ENCODE measurements around the gene PLA2G4E.

The PLA2G4E gene

DNA sequence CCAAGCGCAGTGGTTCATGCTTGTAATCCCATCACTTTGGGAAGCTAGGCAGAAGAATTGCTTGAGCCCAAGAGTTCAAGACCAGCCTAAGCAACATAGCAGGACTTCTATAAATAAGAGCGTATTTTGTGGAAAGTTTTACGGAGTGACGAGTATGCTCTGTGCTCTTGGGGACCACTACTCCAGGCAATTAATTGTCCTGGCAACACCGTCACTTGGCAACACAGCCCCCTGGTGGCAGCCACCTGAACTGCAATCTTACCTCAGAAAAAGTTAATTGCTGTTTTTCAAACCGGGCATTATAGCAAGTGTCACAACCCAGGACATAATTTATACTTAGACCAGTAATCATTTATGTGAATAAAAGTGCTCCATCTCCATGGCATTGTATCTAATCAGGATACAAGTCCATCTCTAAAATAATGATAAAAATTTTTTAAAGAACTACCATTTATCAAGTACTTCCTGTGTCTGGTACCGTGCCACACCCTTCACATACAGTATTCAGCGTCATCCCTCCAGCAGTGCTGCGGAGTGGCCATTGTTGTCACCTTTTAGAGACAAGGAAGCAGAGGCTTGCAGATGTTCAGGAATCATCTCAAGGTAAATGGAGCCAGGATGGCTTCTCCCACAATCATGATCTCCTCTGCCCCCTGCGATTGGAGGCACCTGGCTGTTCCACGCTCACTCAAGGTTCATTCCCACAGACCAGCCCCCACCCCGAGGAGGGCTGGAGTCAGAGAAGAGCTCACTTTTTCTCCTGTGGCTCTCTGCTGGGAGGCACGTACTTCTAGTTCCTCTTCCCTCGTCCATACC lies 39.0 kb upstream of the PLA2G4E start:
- DNase-seq (ENCODE audit: low read depth) = no peak
- H3K4me3 ChIP-seq (ENCODE audit: low read depth, low read length) = no peak overlapping the region
- TF ChIP-seq, protein P1, sequence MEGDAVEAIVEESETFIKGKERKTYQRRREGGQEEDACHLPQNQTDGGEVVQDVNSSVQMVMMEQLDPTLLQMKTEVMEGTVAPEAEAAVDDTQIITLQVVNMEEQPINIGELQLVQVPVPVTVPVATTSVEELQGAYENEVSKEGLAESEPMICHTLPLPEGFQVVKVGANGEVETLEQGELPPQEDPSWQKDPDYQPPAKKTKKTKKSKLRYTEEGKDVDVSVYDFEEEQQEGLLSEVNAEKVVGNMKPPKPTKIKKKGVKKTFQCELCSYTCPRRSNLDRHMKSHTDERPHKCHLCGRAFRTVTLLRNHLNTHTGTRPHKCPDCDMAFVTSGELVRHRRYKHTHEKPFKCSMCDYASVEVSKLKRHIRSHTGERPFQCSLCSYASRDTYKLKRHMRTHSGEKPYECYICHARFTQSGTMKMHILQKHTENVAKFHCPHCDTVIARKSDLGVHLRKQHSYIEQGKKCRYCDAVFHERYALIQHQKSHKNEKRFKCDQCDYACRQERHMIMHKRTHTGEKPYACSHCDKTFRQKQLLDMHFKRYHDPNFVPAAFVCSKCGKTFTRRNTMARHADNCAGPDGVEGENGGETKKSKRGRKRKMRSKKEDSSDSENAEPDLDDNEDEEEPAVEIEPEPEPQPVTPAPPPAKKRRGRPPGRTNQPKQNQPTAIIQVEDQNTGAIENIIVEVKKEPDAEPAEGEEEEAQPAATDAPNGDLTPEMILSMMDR (IDR thresholded peaks at IDR 0.05; ENCODE audit: control insufficient read depth, extremely low read depth, insufficient read depth) = peak; percentile 88

DNA sequence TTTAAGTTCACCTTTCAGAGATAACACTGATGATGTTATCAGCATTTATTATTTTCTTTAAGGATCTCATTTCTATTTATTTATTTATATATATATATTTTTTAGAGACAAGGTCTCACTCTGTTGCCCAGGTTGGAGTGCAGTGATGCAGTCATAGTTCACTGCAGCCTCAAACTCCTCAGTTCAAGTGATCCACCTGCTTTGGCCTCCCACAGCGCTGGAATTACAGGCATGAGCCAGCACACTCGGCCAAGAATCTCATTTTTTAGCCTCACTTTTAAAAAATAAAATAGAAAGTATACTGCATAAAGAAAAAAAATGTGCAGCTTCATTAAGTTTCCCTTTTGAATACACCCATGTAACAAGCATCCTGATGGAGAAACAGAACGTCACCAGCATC lies 37.9 kb upstream of the PLA2G4E start:
- TF ChIP-seq, protein P1 (IDR thresholded peaks at IDR 0.05; ENCODE audit: control insufficient read depth, extremely low read depth, insufficient read depth) = no peak
- H3K4me3 ChIP-seq (ENCODE audit: low read depth, low read length) = no peak overlapping the region
- DNase-seq (ENCODE audit: low read depth) = no peak

DNA sequence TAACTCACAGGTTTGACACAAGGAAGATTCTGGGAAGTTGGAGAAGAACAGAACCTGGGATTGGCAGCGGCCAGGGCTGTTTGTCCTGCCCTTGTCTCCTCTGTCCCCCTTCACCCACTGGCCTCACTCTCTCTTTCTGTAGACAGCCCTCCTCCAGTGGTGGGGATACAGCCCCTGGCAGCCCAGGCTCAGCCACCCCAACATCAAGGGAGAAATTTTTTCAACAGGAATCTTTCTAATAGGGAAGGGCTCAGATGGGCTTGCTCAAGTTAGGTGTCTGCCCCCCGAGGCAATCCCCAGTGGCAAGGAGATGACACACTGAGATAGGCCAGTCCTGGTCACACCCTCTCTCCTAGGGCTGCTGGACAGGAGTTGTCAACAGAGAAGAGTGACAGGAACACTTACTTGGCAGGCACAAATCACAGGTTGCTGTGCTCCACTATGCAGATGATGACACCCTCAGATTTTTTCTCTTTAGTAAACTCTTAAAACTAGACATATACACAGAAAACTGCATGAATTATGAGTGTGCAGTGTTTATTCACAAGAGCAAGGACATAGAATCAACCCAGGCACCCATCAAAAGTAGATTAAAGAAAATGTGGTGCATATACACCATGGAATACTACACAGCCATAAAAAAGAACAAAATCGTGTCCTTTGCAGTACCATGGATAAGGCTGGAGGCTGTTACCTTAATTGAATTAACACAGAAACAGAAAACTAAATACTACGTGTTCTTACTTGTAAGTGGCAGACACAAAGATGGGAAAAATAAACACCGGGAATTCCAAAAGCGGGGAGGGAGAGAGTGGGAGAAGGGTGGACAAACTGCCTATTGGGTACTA lies 37.2 kb upstream of the PLA2G4E start:
- TF ChIP-seq, protein P1 (IDR thresholded peaks at IDR 0.05; ENCODE audit: control insufficient read depth, extremely low read depth, insufficient read depth) = no peak
- no peak overlapping the region for H3K4me3 ChIP-seq (ENCODE audit: low read depth, low read length)
- no peak for DNase-seq (ENCODE audit: low read depth)

DNA sequence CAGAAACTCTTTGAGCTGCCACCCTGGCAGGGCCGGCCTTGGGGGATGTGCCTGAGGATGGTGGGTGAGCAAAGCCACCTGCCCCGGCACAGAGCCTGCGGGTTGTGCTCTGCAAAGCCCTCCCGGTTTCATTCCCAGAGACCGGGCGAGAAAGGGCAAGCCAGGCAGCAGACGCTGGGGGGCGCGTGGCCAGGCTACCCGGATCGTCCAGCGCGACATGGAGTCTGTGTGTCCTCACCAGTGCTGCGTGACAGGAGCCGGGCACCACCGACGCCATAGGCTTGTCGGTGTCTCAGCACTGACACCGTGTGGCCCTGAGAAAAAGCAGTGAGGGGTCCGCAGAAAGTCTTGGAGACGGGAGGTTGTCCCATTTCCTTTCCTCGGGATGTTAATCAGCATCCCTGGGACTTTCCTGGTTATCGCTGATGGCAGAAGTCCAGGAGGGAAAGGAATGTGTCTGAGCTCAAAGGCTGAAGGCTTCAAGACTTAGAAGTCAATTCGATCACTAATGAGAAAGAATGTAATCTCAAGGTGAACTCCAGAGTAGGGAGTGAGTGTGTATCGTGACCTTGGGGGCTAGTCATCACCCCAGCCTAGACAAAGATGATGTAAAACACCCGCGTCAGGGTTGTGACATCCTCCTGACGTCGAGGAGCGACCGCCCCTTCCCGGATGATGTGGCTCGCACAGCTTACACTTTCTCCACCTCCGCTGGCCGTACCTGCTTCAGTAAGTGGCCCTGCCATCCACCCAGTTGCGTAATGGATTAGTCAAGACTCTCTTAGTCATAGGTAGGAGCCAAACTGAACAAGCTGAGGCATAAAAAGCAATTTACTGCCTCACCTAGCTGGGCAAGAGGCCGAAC lies 36.3 kb upstream of the PLA2G4E start:
- DNase-seq (ENCODE audit: low read depth) = no peak
- TF ChIP-seq, protein P1 (IDR thresholded peaks at IDR 0.05; ENCODE audit: control insufficient read depth, extremely low read depth, insufficient read depth) = peak; percentile 82
- H3K4me3 ChIP-seq (ENCODE audit: low read depth, low read length) = no peak overlapping the region

DNA sequence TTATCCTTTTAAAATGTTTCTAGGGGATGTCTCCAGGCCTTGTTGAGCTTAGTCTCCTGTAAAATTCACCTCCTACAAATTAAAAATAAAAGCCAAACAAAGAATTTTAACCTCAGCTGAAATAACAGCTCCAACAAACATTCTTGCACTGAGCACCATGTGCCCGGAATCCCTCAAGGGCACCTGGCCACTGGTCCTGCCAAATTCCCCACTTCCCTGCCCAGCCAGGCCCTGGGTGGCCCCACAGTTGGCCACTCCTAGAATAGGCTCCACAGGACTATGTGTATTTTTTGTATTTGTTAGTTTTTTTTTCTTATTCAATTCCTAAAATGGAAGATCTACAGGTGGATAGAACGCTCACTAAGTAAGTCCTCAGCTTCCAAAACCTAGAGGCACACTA lies 33.1 kb upstream of the PLA2G4E start:
- DNase-seq (ENCODE audit: low read depth) = no peak
- no peak overlapping the region for H3K4me3 ChIP-seq (ENCODE audit: low read depth, low read length)
- TF ChIP-seq, protein P1 (IDR thresholded peaks at IDR 0.05; ENCODE audit: control insufficient read depth, extremely low read depth, insufficient read depth) = no peak

DNA sequence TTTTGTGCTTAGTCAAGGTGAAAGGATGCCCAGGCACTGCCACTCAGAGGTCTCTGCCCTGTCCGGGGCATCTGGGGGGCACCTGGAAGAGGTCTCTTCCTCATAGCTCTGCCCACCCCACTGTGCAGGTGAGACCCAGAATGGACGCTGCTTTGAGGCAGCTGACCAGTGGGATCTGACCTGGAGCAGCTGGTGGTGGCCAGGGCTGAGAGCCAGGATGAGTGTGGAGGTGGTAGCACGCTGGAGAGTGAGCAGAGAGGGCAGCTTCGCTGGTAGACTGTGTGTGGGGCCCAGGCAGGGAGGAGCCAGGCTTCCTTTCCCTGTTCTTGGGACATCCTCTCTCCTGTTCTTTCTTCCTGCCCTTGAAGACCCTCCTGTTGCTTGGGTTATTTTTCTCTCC lies 32.2 kb upstream of the PLA2G4E start:
- no peak for DNase-seq (ENCODE audit: low read depth)
- no peak overlapping the region for H3K4me3 ChIP-seq (ENCODE audit: low read depth, low read length)
- TF ChIP-seq, protein P1 (IDR thresholded peaks at IDR 0.05; ENCODE audit: control insufficient read depth, extremely low read depth, insufficient read depth) = no peak

Measured in LNCaP clone FGC (cell line).